ENCODE results near the gene RIPK4.

DNA sequence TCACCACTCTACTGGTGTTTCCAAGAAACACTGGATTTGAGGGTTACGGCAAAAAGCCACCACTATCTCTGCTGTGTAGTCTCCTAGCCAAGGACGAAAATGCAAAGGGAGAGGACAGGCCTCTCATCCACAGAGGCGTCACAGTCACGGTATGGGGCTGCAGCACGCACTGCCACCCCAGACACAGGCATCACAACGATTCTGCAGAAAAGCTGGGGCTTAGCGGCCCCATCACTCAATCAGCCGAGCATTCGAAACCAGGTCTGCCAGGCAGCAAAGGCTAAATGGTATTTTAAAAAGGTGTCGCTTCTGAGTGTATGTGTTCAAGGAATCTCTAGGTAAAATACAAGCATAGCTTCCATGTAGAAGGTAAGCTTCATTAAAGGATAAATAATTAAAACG is 1.4 kb downstream of the RIPK4 start:
- TF ChIP-seq, protein P1, sequence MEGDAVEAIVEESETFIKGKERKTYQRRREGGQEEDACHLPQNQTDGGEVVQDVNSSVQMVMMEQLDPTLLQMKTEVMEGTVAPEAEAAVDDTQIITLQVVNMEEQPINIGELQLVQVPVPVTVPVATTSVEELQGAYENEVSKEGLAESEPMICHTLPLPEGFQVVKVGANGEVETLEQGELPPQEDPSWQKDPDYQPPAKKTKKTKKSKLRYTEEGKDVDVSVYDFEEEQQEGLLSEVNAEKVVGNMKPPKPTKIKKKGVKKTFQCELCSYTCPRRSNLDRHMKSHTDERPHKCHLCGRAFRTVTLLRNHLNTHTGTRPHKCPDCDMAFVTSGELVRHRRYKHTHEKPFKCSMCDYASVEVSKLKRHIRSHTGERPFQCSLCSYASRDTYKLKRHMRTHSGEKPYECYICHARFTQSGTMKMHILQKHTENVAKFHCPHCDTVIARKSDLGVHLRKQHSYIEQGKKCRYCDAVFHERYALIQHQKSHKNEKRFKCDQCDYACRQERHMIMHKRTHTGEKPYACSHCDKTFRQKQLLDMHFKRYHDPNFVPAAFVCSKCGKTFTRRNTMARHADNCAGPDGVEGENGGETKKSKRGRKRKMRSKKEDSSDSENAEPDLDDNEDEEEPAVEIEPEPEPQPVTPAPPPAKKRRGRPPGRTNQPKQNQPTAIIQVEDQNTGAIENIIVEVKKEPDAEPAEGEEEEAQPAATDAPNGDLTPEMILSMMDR (IDR thresholded peaks at IDR 0.05) = no peak
- TF ChIP-seq ZFX (IDR thresholded peaks at IDR 0.05; ENCODE audit: borderline replicate concordance) = no peak

Measured in 22Rv1 (cell line).